GM18507 (cell line): ENCODE measurements around the gene IPMK.
"Not testable (repeated sequence)": the region's sequence is repeated elsewhere in the genome, so short reads cannot be mapped to it uniquely, and the experiment has no call there.

ENCODE experiments used
- DNase-seq: peaks from one replicate; pipeline ENCODE4 v3.0.0; 2011; ENCODE audit warnings: low read depth; ENCODE audit not compliant: insufficient read length; ENCODE audit errors: extremely low spot score
- FAIRE-seq: peaks from 2 replicates; lab custom pipeline; 2011; peaks lifted over from hg19 to GRCh38; lab: Jason Lieb, UNC

IPMK gene

GRCh38 chr10:58174831-58175230, 92.9 kb downstream of the IPMK start:
- no peak for FAIRE-seq
- DNase-seq = no peak

- DNase-seq (no peak), FAIRE-seq (no peak)
These were observed 94.3 kb downstream of the IPMK start for GRCh38 chr10:58173391-58173790.

GRCh38 chr10:58171146-58171545, 96.5 kb downstream of the IPMK start:
- DNase-seq (no peak), FAIRE-seq (no peak)

GRCh38 chr10:58164517-58164916, 103.2 kb downstream of the IPMK start:
- FAIRE-seq (no peak), DNase-seq (no peak)

- no peak for DNase-seq
These were observed 108.9 kb downstream of the IPMK start for GRCh38 chr10:58158806-58159205.

GRCh38 chr10:58157076-58157766, 110.5 kb downstream of the IPMK start:
- no peak for FAIRE-seq

More at GRCh38 chr10:58158806-58159205, 108.9 kb downstream of the IPMK start:
- no peak for FAIRE-seq

GRCh38 chr10:58155941-58156340, 111.8 kb downstream of the IPMK start:
- not testable (repeated sequence) for FAIRE-seq, DNase-seq

More at GRCh38 chr10:58157076-58157766, 110.5 kb downstream of the IPMK start:
- no peak for DNase-seq

- no peak for FAIRE-seq
These were observed 113.9 kb downstream of the IPMK start for GRCh38 chr10:58153751-58154150.

GRCh38 chr10:58152673-58153263, 114.9 kb downstream of the IPMK start:
- FAIRE-seq = peak; percentile 53
- DNase-seq = peak; percentile 3

More at GRCh38 chr10:58153751-58154150, 113.9 kb downstream of the IPMK start:
- DNase-seq = no peak

GRCh38 chr10:58150290-58150689, 117.4 kb downstream of the IPMK start:
- DNase-seq (no peak), FAIRE-seq (no peak)

- DNase-seq (no peak), FAIRE-seq (no peak)
These were observed 123.8 kb downstream of the IPMK start for GRCh38 chr10:58143944-58144343.
